Measurements from ENCODE around the gene ATG9B. TPM values are rescaled to one million over a fixed set of nuclear protein-coding genes. Genes with fewer than 3 reads are reported as not detected.
"Not testable (repeated sequence)": the region's sequence is repeated elsewhere in the genome, so short reads cannot be mapped to it uniquely, and the experiment has no call there.

ATG9B gene
- total RNA-seq, 1 experiment from 2014 or later = 13.7 TPM

GRCh38 chr7:151028131-151028947 is 4.0 kb upstream of the ATG9B start, which contains the start of gene ABCB8:
Gene ABCB8 (plus strand): TSS chr7:151028450. CDS start chr7:151028516, 66 bp downstream.
- no peaks in the 10 kb centered on the region for H3K9me2 ChIP-seq (ENCODE audit: insufficient read depth)
- H3K4me3 ChIP-seq = peak within 1 kb of the TSS; percentile 59
- H3K4me1 ChIP-seq (replicated peaks; ENCODE audit: insufficient read depth) = peaks cover 55% of the 10 kb centered on the region
- H3K36me3 ChIP-seq (ENCODE audit: low read depth) = no peaks in the 10 kb centered on the region
- H4K20me1 ChIP-seq (ENCODE audit: insufficient read depth) = no peaks in the 10 kb centered on the region
- H3K9me3 ChIP-seq (ENCODE audit: insufficient read depth, low read depth) = no peaks in the 10 kb centered on the region
- POLR2A ChIA-PET (ENCODE audit: unreplicated experiment) = interaction anchor here (0.6 to 1.1 kb wide), 13 partner anchors 19 to 1255 kb away, joined by 3 to 21 read pairs (median 4); partner anchors contain the start of genes CDK5 and ZNF467
- peak within 1 kb of the TSS; percentile 75 for H3K4me2 ChIP-seq
- H3K27me3 ChIP-seq (ENCODE audit: insufficient read depth, low read depth) = no peaks in the 10 kb centered on the region
- CTCF ChIA-PET = interaction anchor here (0.6 to 1.5 kb wide), 7 partner anchors 10 to 127 kb away, joined by 3 to 8 read pairs (median 4); partner anchors contain the start of gene FASTK
- peaks cover 19% of the 10 kb centered on the region; the same call in 1 of the 2 replicates for H3F3A ChIP-seq (ENCODE audit: insufficient read depth, low read depth)
- BruUV-seq (replicated peaks) = no TSS peak
- DNase-seq = peak; percentile 99 to 100
- peak within 1 kb of the TSS; percentile 79 for H2AFZ ChIP-seq
- intact Hi-C loops (cut with micrococcal nuclease; ENCODE audit: unreplicated experiment) = loop anchor here (1.0 to 5.0 kb wide), 7 partner anchors 11 to 706 kb away; partner anchors contain the start of genes ACTR3C, AGAP3 and LRRC61
- peaks cover 21% of the 10 kb centered on the region for H3K79me2 ChIP-seq (ENCODE audit: low read depth)
- TF ChIP-seq EZH2 (IDR thresholded peaks at IDR 0.05; ENCODE audit: low read depth) (no peak), CTCF (conservative IDR thresholded peaks at IDR 0.05) (peak; percentile 73; the same call in 1 of the 2 replicates)
- peak within 1 kb of the TSS; percentile 59 for H3K27ac ChIP-seq

- Histone ChIP-seq H3F3A (ENCODE audit: insufficient read depth, low read depth) (peaks cover 19% of the 10 kb centered on the region; the same call in 1 of the 2 replicates), H2AFZ (peak overlapping the region; percentile 79), H3K79me2 (ENCODE audit: low read depth) (peaks cover 21% of the 10 kb centered on the region), H3K4me1 (replicated peaks; ENCODE audit: insufficient read depth) (peaks cover 55% of the 10 kb centered on the region), H3K4me2 (peak overlapping the region; percentile 75), H3K27ac (peak overlapping the region; percentile 59), H3K4me3 (peak overlapping the region; percentile 59)
- not testable (repeated sequence) for DNase-seq; H4K20me1 ChIP-seq (ENCODE audit: insufficient read depth); H3K9me2 ChIP-seq (ENCODE audit: insufficient read depth); H3K27me3 ChIP-seq (ENCODE audit: insufficient read depth, low read depth); H3K36me3 ChIP-seq (ENCODE audit: low read depth); H3K9me3 ChIP-seq (ENCODE audit: insufficient read depth, low read depth)
- POLR2A ChIA-PET (ENCODE audit: unreplicated experiment) = interaction anchor here (0.6 to 1.1 kb wide), 7 partner anchors 18 to 249 kb away, joined by 3 to 21 read pairs (median 5); partner anchors contain the start of gene CDK5
- intact Hi-C loops (cut with micrococcal nuclease; ENCODE audit: unreplicated experiment) = loop anchor here (1.0 to 5.0 kb wide), 7 partner anchors 12 to 705 kb away; partner anchors contain the start of genes ACTR3C, AGAP3 and LRRC61
- CTCF ChIA-PET = interaction anchor here (0.6 to 1.5 kb wide), 5 partner anchors 10 to 127 kb away, joined by 3 to 6 read pairs (median 3); partner anchors contain the start of gene FASTK
- BruUV-seq (replicated peaks) = TSS peak; percentile 95
Measured at GRCh38 chr7:151027728-151028130, 3.4 kb upstream of the ATG9B start.

DNA sequence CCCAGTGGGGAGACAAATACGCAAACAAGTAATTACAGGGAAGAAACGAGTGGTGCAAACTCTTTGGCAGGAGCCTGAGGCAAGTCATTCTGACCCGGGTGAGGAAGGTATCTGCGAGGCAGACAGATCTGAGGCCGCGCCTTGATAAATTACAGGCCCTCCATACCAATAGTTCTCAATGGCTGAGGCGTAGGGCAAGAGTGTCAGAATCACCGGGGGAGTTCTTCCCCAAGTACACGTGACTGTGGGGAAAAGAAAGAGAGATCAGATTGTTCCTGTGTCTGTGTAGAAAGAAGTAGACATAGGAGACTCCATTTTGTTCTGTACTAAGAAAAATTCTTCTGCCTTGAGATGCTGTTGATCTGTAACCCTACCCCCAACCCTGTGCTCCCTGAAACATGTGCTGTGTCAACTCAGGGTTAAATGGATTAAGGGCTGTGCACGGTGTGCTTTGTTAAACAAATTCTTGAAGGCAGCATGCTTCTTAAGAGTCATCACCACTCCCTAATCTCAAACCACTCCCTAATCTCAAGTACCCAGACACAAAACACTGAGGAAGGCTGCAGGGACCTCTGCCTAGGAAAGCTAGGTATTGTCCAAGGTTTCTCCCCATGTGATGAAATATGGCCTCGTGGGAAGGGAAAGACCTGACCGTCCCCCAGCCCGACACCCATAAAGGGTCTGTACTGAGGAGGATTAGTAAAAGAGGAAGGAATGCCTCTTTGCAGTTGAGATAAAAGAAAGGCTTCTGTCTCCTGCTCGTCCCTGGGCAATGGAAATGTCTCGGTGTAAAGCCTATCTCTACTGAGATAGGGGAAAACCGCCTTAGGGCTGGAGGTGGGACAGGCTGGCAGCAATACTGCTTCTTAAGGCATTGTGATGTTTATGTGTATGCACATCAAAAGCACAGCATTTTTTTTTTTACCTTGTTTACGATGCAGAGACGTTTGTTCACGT is 2.8 kb upstream of the ATG9B start:
- H3F3A ChIP-seq (ENCODE audit: insufficient read depth, low read depth) = peaks cover 19% of the 10 kb centered on the region; the same call in 1 of the 2 replicates
- POLR2A ChIA-PET (ENCODE audit: unreplicated experiment); BruUV-seq (replicated peaks); H2AFZ ChIP-seq; H3K27me3 ChIP-seq (ENCODE audit: insufficient read depth, low read depth); H3K9me3 ChIP-seq (ENCODE audit: insufficient read depth, low read depth); H4K20me1 ChIP-seq (ENCODE audit: insufficient read depth); H3K36me3 ChIP-seq (ENCODE audit: low read depth); H3K9me2 ChIP-seq (ENCODE audit: insufficient read depth): not testable (repeated sequence)
- peaks cover 21% of the 10 kb centered on the region for H3K79me2 ChIP-seq (ENCODE audit: low read depth)
- intact Hi-C loops (cut with micrococcal nuclease; ENCODE audit: unreplicated experiment) = loop anchor here (5.0 kb wide), 3 partner anchors 125 to 705 kb away; partner anchors contain the start of genes ACTR3C and LRRC61
- H3K4me3 ChIP-seq = peak overlapping the region; percentile 59; the same call in 1 of the 2 replicates
- H3K27ac ChIP-seq = peak overlapping the region; percentile 59
- peak in 1 of 2 experiments; percentile 72 for DNase-seq
- peak overlapping the region; percentile 75 for H3K4me2 ChIP-seq
- H3K4me1 ChIP-seq (replicated peaks; ENCODE audit: insufficient read depth) = peaks cover 55% of the 10 kb centered on the region
- CTCF ChIA-PET = interaction anchor here (1.5 kb wide), 1 partner anchor 9 kb away, joined by 6 read pairs; no protein-coding TSS in a partner anchor
